HG02571 (cell line): ENCODE results near the gene PRKCB.

ENCODE experiments used
- ATAC-seq: cut with Tn5 transposase; IDR thresholded peaks from one replicate; pipeline ENCODE4 v1.9.1; 2021; ENCODE audit warnings: mild to moderate bottlenecking, moderate library complexity; ENCODE audit not compliant: unreplicated experiment

Gene PRKCB

GRCh38 chr16:23835390-23836077 is at the start of gene PRKCB:
Gene PRKCB (plus strand): TSS chr16:23835983.
- ATAC-seq = peak; percentile 58

GRCh38 chr16:23786964-23787561 is 48.7 kb upstream of the PRKCB start:
- ATAC-seq = no peak

- ATAC-seq = no peak
Measured at GRCh38 chr16:23788685-23789084, 47.1 kb upstream of the PRKCB start.

- no peak for ATAC-seq
Measured at GRCh38 chr16:23795378-23795777, 40.4 kb upstream of the PRKCB start.

GRCh38 chr16:23796941-23797340 is 38.8 kb upstream of the PRKCB start:
- ATAC-seq = no peak

- ATAC-seq = no peak
Measured at GRCh38 chr16:23801378-23801777, 34.4 kb upstream of the PRKCB start.

GRCh38 chr16:23802776-23803175 is 33.0 kb upstream of the PRKCB start:
- ATAC-seq = no peak

GRCh38 chr16:23803591-23804123 is 32.1 kb upstream of the PRKCB start:
- ATAC-seq = peak; percentile 66

GRCh38 chr16:23807028-23807427 is 28.8 kb upstream of the PRKCB start:
- no peak for ATAC-seq

- no peak for ATAC-seq
Measured at GRCh38 chr16:23821467-23821866, 14.3 kb upstream of the PRKCB start.

- ATAC-seq = no peak
Measured at GRCh38 chr16:23821875-23822688, 13.7 kb upstream of the PRKCB start.

GRCh38 chr16:23823475-23824384 is 12.1 kb upstream of the PRKCB start:
- no peak for ATAC-seq

GRCh38 chr16:23824909-23825308 is 10.9 kb upstream of the PRKCB start:
- ATAC-seq = no peak

GRCh38 chr16:23826528-23827045 is 9.2 kb upstream of the PRKCB start:
- no peak for ATAC-seq

- no peak for ATAC-seq
Measured at GRCh38 chr16:23827057-23827456, 8.7 kb upstream of the PRKCB start.

- ATAC-seq = no peak
Measured at GRCh38 chr16:23829454-23829853, 6.3 kb upstream of the PRKCB start.

- no peak for ATAC-seq
Measured at GRCh38 chr16:23830276-23830675, 5.5 kb upstream of the PRKCB start.

- ATAC-seq = no peak
Measured at GRCh38 chr16:23832882-23833281, 2.9 kb upstream of the PRKCB start.

GRCh38 chr16:23833504-23833903 is 2.3 kb upstream of the PRKCB start:
- no peak for ATAC-seq

- no peak for ATAC-seq
Measured at GRCh38 chr16:23833960-23834685, 1.7 kb upstream of the PRKCB start.
